ENCODE data around the gene MMP7.

- TF ChIP-seq CTCF (conservative IDR thresholded peaks at IDR 0.05) (no peak), ZFX (IDR thresholded peaks at IDR 0.05) (no peak)
Observed at GRCh38 chr11:102552447-102553194, 22.1 kb upstream of the MMP7 start.

Measured in C4-2B (cell line).